NCI-H146 (cell line): Measurements from ENCODE around the gene PRKG2.

Source experiments
- DNase-seq: peaks from one replicate; lab custom pipeline; 2025; lab: John Stamatoyannopoulos, UW

Gene PRKG2

GRCh38 chr4:81093720-81094401 is 121.2 kb downstream of the PRKG2 start:
- no peak for DNase-seq

DNA sequence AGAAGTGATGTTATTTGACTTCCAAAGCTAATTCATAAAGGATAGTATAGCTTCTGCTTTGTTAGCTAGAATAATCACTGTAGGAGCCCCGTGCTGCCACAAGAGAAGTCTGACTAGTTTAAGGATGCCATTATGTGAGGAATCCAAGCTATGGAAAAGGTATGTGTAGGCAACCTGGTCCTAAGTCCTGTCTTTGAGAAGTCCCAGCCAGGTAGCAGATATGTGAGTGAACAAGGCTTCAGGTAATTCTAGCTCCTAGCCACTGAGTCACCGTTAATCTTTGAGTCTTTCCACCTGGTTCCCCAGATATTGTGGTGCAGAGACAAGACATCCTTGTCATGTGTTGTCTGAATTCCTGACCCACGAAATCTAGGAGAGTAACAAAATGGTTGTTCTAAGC is 129.0 kb downstream of the PRKG2 start:
- DNase-seq, result no peak

DNA sequence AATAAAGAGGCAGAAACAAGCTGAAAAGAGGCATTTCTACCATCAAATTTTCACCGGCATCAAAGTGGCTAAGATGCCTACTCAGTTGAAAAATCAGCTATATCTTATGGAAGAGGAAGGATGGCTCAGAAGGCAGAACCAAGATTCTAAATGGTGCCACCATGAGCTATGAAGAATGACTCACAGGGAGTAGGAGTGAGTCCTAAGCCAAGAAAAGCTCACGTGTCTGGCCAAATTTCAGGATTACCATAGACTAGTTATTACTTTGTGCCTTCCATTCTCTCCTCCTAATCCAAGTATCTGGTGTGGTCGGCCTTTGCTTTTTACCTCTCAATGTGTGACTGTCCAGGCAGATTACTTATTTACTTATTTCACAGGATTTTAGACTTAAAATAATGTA is 129.7 kb downstream of the PRKG2 start:
- DNase-seq, result no peak

DNA sequence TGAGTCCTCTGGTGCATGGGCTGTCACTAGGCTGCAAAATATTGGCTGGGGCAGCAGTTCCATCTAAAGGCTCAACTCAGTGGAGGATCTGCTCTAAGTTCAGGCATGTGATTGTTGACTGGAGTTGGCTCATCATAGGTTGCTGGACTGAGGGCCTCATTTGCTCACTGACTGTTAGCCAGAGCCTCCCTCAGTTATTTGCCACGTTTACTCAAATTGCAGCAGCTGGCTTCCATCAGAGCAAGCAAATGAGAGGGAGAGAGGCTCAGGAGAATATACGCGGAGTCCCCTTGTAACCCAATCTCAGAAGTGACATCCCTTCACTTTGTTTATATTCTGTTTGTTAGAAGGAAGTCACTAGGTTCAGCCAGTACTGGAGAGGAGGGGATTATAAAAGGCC is 130.4 kb downstream of the PRKG2 start:
- peak; percentile 1 for DNase-seq

DNA sequence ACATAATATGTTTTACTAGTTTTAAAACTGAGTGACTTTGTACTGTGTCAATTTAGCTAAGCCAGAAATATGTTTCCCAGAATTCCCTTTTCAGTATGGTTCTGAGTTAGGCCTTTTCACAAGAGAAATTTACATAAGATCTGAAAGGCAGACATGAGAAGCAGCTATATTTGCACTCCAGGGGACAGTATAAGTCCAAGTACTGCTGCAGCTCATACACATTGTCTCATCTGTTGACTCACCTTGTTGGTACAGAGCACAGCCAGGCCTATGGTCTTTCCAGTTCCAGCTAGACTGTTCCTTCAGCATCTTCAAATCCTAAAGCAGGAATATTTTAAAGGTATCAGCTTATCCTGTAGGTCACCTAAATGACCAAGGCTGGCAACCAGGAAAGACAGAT is 131.0 kb downstream of the PRKG2 start:
- peak; percentile 12 for DNase-seq

DNA sequence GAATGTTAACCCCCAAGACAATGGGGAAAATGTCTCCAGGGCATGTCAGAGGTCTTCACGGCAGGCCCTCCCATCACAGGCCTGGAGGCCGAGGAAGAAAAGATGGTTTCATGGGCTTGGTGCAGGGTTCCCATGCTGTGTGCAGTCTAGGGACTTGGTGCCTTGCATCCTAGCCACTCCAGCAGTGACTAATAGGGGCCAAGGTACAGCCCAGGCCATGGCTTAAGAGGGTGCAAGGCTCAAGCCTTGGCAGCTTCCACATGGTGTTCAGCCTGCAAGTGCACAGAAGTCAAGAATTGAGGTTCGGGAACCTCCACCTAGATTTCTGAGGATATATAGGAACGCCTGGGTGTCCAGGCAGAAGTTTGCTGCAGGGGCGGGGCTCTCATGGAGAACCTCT is 133.9 kb downstream of the PRKG2 start:
- no peak for DNase-seq

- no peak for DNase-seq
Observed at GRCh38 chr4:81071013-81071412, 144.0 kb downstream of the PRKG2 start.

DNA sequence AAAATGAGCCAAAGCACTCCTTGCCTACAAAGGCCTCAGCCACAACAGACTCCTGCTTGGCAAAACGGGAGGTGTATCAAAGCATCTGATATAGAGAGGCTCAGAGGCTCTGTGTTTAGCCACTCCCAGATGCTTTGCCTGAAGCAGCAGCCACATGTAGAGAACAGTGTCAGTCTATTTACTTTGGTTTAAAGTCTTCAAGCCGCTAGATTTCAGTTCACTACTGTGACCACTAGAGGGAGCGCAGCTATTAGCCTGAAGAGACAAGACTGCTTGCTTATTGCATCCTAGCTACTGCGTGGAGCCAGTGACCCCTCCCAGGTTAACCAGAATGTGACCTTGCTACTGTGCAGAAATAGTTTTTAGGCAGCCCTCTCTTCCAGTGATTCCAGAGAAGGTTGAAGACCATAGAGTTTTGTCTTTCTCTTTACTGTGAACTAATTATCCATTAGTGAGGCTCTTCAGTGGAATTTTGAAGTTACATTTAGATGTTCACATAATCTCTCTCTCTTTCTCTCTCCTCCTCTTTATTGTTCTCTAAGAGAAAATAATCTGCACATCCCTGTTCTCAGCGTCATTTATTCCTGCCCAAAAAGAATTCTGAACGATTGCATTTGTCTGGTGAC is 145.2 kb downstream of the PRKG2 start:
- DNase-seq, result peak; percentile 87

DNA sequence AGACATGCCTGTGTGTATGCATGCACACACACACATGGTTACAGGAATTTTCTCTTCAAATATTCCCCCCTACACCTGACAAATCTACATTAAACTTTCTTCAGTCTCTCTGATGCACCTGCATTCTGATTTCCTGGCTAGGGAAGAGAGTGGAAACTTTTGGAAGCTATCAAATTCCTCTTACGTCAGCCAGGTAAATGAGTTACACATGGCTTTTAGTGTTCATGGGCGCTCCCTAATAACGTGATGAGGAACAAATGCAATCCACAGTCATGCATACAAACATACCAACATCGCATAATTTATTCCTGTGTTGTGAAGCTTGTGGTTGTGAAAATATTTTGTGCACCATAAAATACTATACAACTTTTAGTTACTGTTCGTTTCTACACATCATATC is 149.6 kb downstream of the PRKG2 start:
- no peak for DNase-seq

- no peak for DNase-seq
Observed at GRCh38 chr4:81062001-81062400, 153.0 kb downstream of the PRKG2 start.

GRCh38 chr4:81061344-81061730 is 153.7 kb downstream of the PRKG2 start:
- DNase-seq, result no peak

DNA sequence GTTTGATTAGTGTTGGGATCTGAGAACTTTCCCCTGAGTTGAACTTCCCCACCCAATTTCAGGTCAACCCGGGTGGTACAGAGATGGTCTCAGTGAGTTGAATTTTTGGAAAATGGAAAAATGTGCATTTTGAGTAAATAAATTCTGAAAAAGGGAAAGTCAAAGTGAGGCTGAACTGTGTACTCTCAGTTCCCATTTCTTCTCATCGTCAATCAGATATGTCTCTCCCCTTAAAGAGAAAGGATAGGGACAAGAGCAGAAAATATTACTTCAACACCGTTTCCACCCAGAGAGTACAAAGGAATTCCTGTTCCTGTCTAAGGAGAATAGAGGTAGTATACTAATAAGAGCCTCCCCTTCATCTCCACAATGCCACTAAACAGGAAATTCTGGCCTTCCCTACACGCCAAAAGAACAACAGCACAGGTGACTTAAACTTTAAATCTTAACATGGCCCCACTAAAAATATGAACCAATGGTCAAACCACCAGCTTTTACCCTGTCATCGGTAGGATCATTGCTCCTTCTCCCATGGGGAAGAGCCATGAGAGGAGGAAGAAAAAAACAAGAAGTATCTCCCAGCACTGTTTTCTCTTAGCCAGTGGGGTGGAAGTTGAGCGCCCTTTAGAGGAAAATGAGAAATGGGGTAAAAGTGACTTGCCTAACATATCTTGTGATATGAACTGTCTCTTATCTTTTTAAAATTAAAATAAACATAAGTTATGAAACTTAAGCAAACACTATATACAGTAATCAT is 154.3 kb downstream of the PRKG2 start:
- DNase-seq, result no peak

DNA sequence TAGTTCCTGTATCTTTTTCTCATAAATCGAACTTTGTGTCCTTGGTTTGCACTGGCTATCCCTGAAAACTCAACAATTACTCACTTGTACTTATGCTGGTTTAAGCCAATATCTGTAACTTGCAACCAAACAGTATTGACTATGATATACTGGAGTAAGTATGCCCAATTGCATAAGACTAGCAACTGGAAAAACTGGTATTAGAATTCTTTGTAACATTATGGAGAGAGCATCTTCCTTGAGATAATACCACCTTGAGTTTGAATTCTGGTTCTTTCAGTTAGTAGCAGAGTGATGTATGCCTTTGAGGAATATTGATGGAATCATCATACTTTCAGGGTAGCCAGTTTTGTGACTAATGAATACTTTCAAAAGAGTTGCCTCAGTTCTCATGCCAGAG is 156.4 kb downstream of the PRKG2 start:
- no peak for DNase-seq

GRCh38 chr4:81052119-81053068 is 162.6 kb downstream of the PRKG2 start:
- DNase-seq, result peak; percentile 59

DNA sequence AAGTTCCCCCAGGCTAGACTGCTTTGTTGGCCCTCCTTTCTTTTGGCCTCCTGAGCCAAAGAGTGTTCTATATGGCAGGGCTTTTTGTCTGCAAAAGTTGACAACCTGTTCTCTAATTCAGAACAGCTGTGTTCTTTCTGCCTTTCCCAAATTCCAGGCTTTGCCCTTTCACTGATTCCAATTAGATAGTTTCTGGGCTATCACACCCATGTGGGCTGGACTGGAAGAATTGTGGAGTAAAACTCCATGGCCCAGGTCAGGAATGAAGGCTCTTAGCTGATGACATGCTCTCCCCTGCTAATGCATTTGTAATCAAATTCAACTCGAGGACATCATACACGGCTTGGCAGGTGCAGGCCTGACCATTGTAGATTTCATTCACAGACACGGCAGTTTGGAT is 165.1 kb downstream of the PRKG2 start:
- DNase-seq, result no peak

DNA sequence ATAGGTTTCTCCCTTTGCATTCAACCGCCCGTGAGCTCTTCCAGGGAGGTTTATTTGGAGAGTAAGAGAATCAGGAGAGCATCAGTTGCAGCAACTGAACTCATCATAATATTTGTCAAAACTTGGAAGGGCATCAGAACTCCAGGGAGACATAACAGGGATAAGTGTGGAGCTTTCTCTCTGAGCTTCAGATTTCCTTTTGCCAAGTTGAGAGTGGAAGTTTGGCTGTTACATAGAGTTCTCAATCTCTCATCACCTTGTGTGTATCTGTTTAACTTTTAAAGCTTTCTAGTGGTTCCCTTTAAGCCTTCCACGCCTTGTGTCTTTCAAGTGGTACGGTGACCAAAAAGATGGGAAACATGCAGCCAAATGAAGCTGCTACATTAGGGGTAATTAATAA is 165.7 kb downstream of the PRKG2 start:
- DNase-seq, result no peak

- no peak for DNase-seq
Observed at GRCh38 chr4:81042578-81043365, 172.2 kb downstream of the PRKG2 start.

GRCh38 chr4:81040012-81040659 is 174.9 kb downstream of the PRKG2 start:
- peak; percentile 22 for DNase-seq

GRCh38 chr4:81039351-81039972 is 175.6 kb downstream of the PRKG2 start:
- DNase-seq, result no peak

- DNase-seq, result no peak
Observed at GRCh38 chr4:81038636-81039350, 176.2 kb downstream of the PRKG2 start.
